K562 (cell line): ENCODE results near the gene HEPHL1. TPM values are rescaled to one million over a fixed set of nuclear protein-coding genes. Genes with fewer than 3 reads are reported as not detected.
A peak's percentile ranks its signal among the peaks of the same experiment; 100 is the strongest.

ENCODE experiments used
- ATAC-seq: fragments of 200-7000 bp; cut with Tn5 transposase; 3 replicates; pipeline ENCODE4 v1.9.1; 2020; ENCODE audit warnings: moderate library complexity
- BruUV-seq: library from RNA; stranded (reverse); fragments of 400-500 nt; replicated peaks from 2 replicates; lab custom pipeline; 2021; lab: Mats Ljungman, UMichigan
- CTCF ChIA-PET: fragments of 300-600 bp; formaldehyde crosslinking; extraction: SDS; loops from one replicate; lab custom pipeline; 2021; ENCODE audit warnings: low intra/inter-chr PET ratio; lab: Yijun Ruan, JAX
- POLR2A ChIA-PET: fragments of 300-600, 350-650 bp; sonication (Branson Sonifier 250); formaldehyde crosslinking; extraction: SDS; loops from one replicate; lab custom pipeline; 2021; ENCODE audit warnings: antibody characterized with exemption, inconsistent platforms; lab: Yijun Ruan, JAX
- DNase-seq, 4 experiments: peaks; one replicate each; pipeline versions ENCODE4 v3.0.0 to v3.0.0-alpha.2; 2011 to 2018; ENCODE audit warnings: low spot score in 3 of 4, mixed read lengths in 3 of 4; ENCODE audit errors: extremely low read depth in 1 of 4
- FAIRE-seq: peaks from 2 replicates; lab custom pipeline; 2011; peaks lifted over from hg19 to GRCh38; lab: Jason Lieb, UNC
- H2AFZ ChIP-seq: 2 replicates; pipeline ENCODE4 v1.6.0; 2011; ENCODE audit warnings: low read depth, low read length, control low read depth, inconsistent platforms
- H3K27ac ChIP-seq: fragments of 200-600 bp; 3 replicates; pipeline ENCODE4 v1.8.0; 2011; ENCODE audit warnings: low read depth, mild to moderate bottlenecking, control low read depth, inconsistent platforms, low read length, moderate library complexity, mixed read lengths; ENCODE audit errors: extremely low read depth
- H3K27me3 ChIP-seq, 2 experiments: fragments of 300-600 bp in 1 of 2; 2 replicates in 1 of 2; 3 replicates in 1 of 2; pipeline versions ENCODE4 v1.6.0 to v1.8.0; 2011; ENCODE audit warnings: inconsistent platforms in 2 of 2, low read length in 2 of 2, mild to moderate bottlenecking in 1 of 2, mixed read lengths in 1 of 2, moderate library complexity in 1 of 2; ENCODE audit not compliant: control insufficient read depth in 2 of 2, insufficient read depth in 2 of 2
- H3K36me3 ChIP-seq: fragments of 300-600 bp; 3 replicates; pipeline ENCODE4 v1.8.0; 2011; ENCODE audit warnings: mild to moderate bottlenecking, low read length, inconsistent platforms; ENCODE audit not compliant: control insufficient read depth, insufficient read depth
- H3K4me1 ChIP-seq, 2 experiments: fragments of 200-600 bp in 1 of 2; replicated peaks in 1 of 2; 2 replicates in 1 of 2; 3 replicates in 1 of 2; pipeline versions ENCODE4 v1.5.1 to v1.8.0; 2011; ENCODE audit warnings: inconsistent platforms in 2 of 2, low read length in 2 of 2, mild to moderate bottlenecking in 1 of 2, mixed read lengths in 1 of 2, moderate library complexity in 1 of 2; ENCODE audit not compliant: control insufficient read depth in 2 of 2, insufficient read depth in 2 of 2
- H3K4me2 ChIP-seq: 2 replicates; pipeline ENCODE4 v1.6.1; 2011; ENCODE audit warnings: low read length, control low read depth, inconsistent platforms, mixed read lengths; ENCODE audit not compliant: insufficient read depth
- H3K4me3 ChIP-seq: fragments of 200-600 bp; sonication (generic), shearing (Covaris generic); 2 replicates; pipeline ENCODE4 v1.5.1; 2016; ENCODE audit warnings: control low read depth, inconsistent platforms
- H3K79me2 ChIP-seq: fragments of 200-600 bp; 3 replicates; pipeline ENCODE4 v1.8.0; 2011; ENCODE audit warnings: low read length, inconsistent platforms; ENCODE audit not compliant: control insufficient read depth, insufficient read depth
- H3K9ac ChIP-seq, 2 experiments: 2 replicates each; pipeline versions ENCODE4 v1.6.0 to v1.6.1; 2011; ENCODE audit warnings: low read depth in 2 of 2, low read length in 2 of 2, control low read depth in 1 of 2, inconsistent platforms in 1 of 2, mild to moderate bottlenecking in 1 of 2, mixed read lengths in 1 of 2; ENCODE audit not compliant: insufficient read depth in 1 of 2
- H3K9me1 ChIP-seq: one replicate; pipeline ENCODE4 v1.6.0; 2011; ENCODE audit warnings: inconsistent platforms, mild to moderate bottlenecking, low read length, moderate library complexity; ENCODE audit not compliant: control insufficient read depth, insufficient read depth
- H3K9me3 ChIP-seq: replicated peaks from 2 replicates; pipeline ENCODE4 v1.5.1; 2011; ENCODE audit warnings: low read depth, low read length, inconsistent platforms; ENCODE audit not compliant: control insufficient read depth, insufficient read depth
- H4K20me1 ChIP-seq: replicated peaks from 2 replicates; pipeline ENCODE4 v1.6.1; 2011; ENCODE audit warnings: low read length, inconsistent platforms, mixed read lengths; ENCODE audit not compliant: control insufficient read depth, insufficient read depth
- JUN ChIP-seq, 2 experiments: sonication (generic) in 1 of 2; formaldehyde crosslinking in 1 of 2; IDR thresholded peaks; 2 replicates each; pipeline versions ENCODE4 v1.6.1 to v1.8.0; 2012 to 2022; ENCODE audit warnings: borderline replicate concordance in 2 of 2, mild to moderate bottlenecking in 2 of 2, improper control_type of control experiment in 1 of 2, low read depth in 1 of 2, low read length in 1 of 2, missing genetic modification reagents in 1 of 2
- MEF2D ChIP-seq: conservative IDR thresholded peaks from 2 replicates; pipeline ENCODE4 v1.6.1; 2016; ENCODE audit warnings: low read depth, missing genetic modification characterization, missing compliant biosample characterization
- REST ChIP-seq, 2 experiments: fragments of 450-650 bp; formaldehyde crosslinking in 1 of 2; IDR thresholded peaks; 2 replicates each; pipeline versions ENCODE4 v1.4.0 to v1.6.1; 2014 to 2020; ENCODE audit warnings: mild to moderate bottlenecking in 2 of 2, borderline replicate concordance in 1 of 2, low read depth in 1 of 2
- SFPQ ChIP-seq: fragments of 200-400 bp; formaldehyde crosslinking; IDR thresholded peaks from 2 replicates; pipeline ENCODE4 v1.6.1; 2017; ENCODE audit warnings: mild to moderate bottlenecking, low read depth, low read length, moderate library complexity
- WGBS: fragments of 100-300 bp; shearing (Covaris generic); methylation state at CpG from one replicate; pipeline ENCODE4 v1.1.6; 2016; ENCODE audit warnings: low coverage, mixed read lengths; ENCODE audit not compliant: insufficient coverage; ENCODE audit errors: missing lambda C conversion rate; 5-methylcytosine and 5-hydroxymethylcytosine counted together
- in situ Hi-C: fragments of 300-500 bp; cut with MboI; formaldehyde crosslinking; loops from 4 replicates; pipeline ENCODE4 v1.15.0; 2018; ENCODE audit warnings: inconsistent platforms, mixed read lengths
- intact Hi-C: fragments of 100-400 bp; cut with micrococcal nuclease; formaldehyde crosslinking; loops from 2 replicates; pipeline ENCODE4 v1.14.2; 2022
- polyA plus RNA-seq, 8 experiments: library from polyadenylated mRNA; depleted of rRNA in 4 of 8; stranded (reverse) in 5 of 8; unstranded in 3 of 8; fragments of >200 nt; fragmentation: Nextera tagmentation in 2 of 8; fragmentation: Illumina TruSeq in 1 of 8; extraction: Ambion mirVana in 2 of 8; extraction: Trizol in 1 of 8; gene quantifications; 2 replicates each; pipeline versions ENCODE4 v1.2.1 to v1.2.3, GENCODE V29; 2011 to 2014; ENCODE audit warnings: inconsistent platforms in 1 of 8, missing spikeins in 1 of 8
- total RNA-seq, 7 experiments: library from RNA; depleted of rRNA in 6 of 7; stranded (reverse); fragments of >200 nt in 6 of 7; fragmentation: Illumina TruSeq in 2 of 7; extraction: Trizol in 2 of 7; gene quantifications; 2 replicates each; pipeline versions ENCODE4 v1.2.1 to v1.2.3, GENCODE V29; 2011 to 2021; ENCODE audit warnings: low replicate concordance in 1 of 7
- TF ChIP-seq, protein P1 (sequence below): fragments of 250-450 bp; sonication (Bioruptor Pico); IDR thresholded peaks from 2 replicates; pipeline ENCODE4 v1.5.0; 2020; ENCODE audit warnings: mild to moderate bottlenecking, borderline replicate concordance

The HEPHL1 gene
- total and polyA plus RNA-seq, 9 of the 15 experiments (the other 6 are each of a cell fraction or from before 2014, with no cell fraction given): 0.01 TPM; not detected in 8

- TF ChIP-seq REST (IDR thresholded peaks at IDR 0.05; ENCODE audit: borderline replicate concordance) (peak; percentile 45; the same call in 1 of the 2 replicates), REST (CRISPR knock-in tag; IDR thresholded peaks at IDR 0.05; ENCODE audit: low read depth) (no peak)
These were observed 14.9 kb downstream of the HEPHL1 start (continued) for GRCh38 chr11:94036096-94036495.

GRCh38 chr11:94043241-94043640 is 22.1 kb downstream of the HEPHL1 start:
- Histone ChIP-seq H3K9me1 (no peaks in the 10 kb centered on the region), H2AFZ (peak overlapping the region; percentile 66; the same call in 1 of the 2 replicates), H3K79me2 (no peaks in the 10 kb centered on the region), H3K27me3 (no peaks in the 10 kb centered on the region), H4K20me1 (no peaks in the 10 kb centered on the region), H3K27ac (no peak overlapping the region), H3K4me2 (no peak overlapping the region), H3K9ac (no peak overlapping the region; a peak in 1 of 4 replicates), H3K4me1 (peaks cover 17 to 32% of the 10 kb centered on the region in 2 experiments; a peak in 3 of 5 replicates), H3K36me3 (no peaks in the 10 kb centered on the region), H3K9me3 (no peaks in the 10 kb centered on the region), H3K4me3 (no peak overlapping the region)
- ATAC-seq (peak; percentile 18; the same call in 2 of the 3 replicates), FAIRE-seq (no peak), DNase-seq (no peak)
- POLR2A ChIA-PET: interaction anchor here (0.7 kb wide), 1 partner anchor 20 kb away, joined by 3 read pairs; no protein-coding TSS in a partner anchor
- WGBS: 45% methylated on average over 3 of the region's 3 CpGs
- BruUV-seq: no TSS peak
- intact Hi-C loops: no loop called here
- in situ Hi-C loops: no loop called here
- CTCF ChIA-PET: no interaction called here
- TF ChIP-seq SFPQ (no peak), MEF2D (no peak), JUN (IDR thresholded peaks at IDR 0.05; ENCODE audit: borderline replicate concordance, low read depth, low read length) (no peak), JUN (CRISPR knock-in tag; IDR thresholded peaks at IDR 0.05; ENCODE audit: borderline replicate concordance) (no peak)
- TF ChIP-seq, protein P1, sequence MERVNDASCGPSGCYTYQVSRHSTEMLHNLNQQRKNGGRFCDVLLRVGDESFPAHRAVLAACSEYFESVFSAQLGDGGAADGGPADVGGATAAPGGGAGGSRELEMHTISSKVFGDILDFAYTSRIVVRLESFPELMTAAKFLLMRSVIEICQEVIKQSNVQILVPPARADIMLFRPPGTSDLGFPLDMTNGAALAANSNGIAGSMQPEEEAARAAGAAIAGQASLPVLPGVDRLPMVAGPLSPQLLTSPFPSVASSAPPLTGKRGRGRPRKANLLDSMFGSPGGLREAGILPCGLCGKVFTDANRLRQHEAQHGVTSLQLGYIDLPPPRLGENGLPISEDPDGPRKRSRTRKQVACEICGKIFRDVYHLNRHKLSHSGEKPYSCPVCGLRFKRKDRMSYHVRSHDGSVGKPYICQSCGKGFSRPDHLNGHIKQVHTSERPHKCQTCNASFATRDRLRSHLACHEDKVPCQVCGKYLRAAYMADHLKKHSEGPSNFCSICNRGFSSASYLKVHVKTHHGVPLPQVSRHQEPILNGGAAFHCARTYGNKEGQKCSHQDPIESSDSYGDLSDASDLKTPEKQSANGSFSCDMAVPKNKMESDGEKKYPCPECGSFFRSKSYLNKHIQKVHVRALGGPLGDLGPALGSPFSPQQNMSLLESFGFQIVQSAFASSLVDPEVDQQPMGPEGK (CRISPR knock-in tag): no peak
